ENCODE measurements around the gene EBPL.

- TF ChIP-seq CTCF (IDR thresholded peaks at IDR 0.05 in 4 of 5, conservative IDR thresholded peaks at IDR 0.05 in 1 of 5) (no peak), POLR2A (IDR thresholded peaks at IDR 0.05) (no peak)
Observed at GRCh38 chr13:49681842-49682435, 9.3 kb downstream of the EBPL start.
